Mesendoderm (in vitro differentiated cells): Measurements from ENCODE around the gene TRAPPC5.

Experiments used
- DNase-seq: peaks from one replicate; pipeline ENCODE4 v3.0.0; 2013
- H2AK5ac ChIP-seq: 2 replicates; pipeline ENCODE4 v1.6.1; 2013; ENCODE audit warnings: low read length, inconsistent platforms
- H2BK120ac ChIP-seq: 2 replicates; pipeline ENCODE4 v1.6.1; 2013; ENCODE audit warnings: low read depth, mild to moderate bottlenecking, low read length, moderate library complexity, mixed read lengths
- H2BK15ac ChIP-seq: replicated peaks from 2 replicates; pipeline ENCODE4 v1.6.1; 2013; ENCODE audit warnings: low read depth, mild to moderate bottlenecking, moderate library complexity
- H2BK5ac ChIP-seq: 2 replicates; pipeline ENCODE4 v1.6.1; 2013; ENCODE audit warnings: low read length, inconsistent platforms
- H3K18ac ChIP-seq: 2 replicates; pipeline ENCODE4 v1.6.1; 2013; ENCODE audit warnings: mild to moderate bottlenecking, low read length, mixed read lengths
- H3K23ac ChIP-seq: one replicate; pipeline ENCODE4 v1.6.1; 2013; ENCODE audit warnings: low read length
- H3K27ac ChIP-seq: 2 replicates; pipeline ENCODE4 v1.5.1; 2013; ENCODE audit warnings: low read depth, mild to moderate bottlenecking, inconsistent platforms, low read length, moderate library complexity
- H3K27me3 ChIP-seq: 2 replicates; pipeline ENCODE4 v1.6.1; 2013; ENCODE audit warnings: low read length, control low read depth, mild to moderate bottlenecking, inconsistent platforms; ENCODE audit not compliant: insufficient read depth, poor library complexity
- H3K36me3 ChIP-seq: 2 replicates; pipeline ENCODE4 v1.6.1; 2013; ENCODE audit warnings: low read length, inconsistent platforms; ENCODE audit not compliant: control insufficient read depth, insufficient read depth
- H3K4ac ChIP-seq: one replicate; pipeline ENCODE4 v1.6.1; 2013; ENCODE audit warnings: low read depth, mild to moderate bottlenecking, low read length, moderate library complexity
- H3K4me1 ChIP-seq: 2 replicates; pipeline ENCODE4 v1.6.1; 2013; ENCODE audit warnings: low read depth, low read length, inconsistent platforms; ENCODE audit not compliant: control insufficient read depth
- H3K4me2 ChIP-seq: 2 replicates; pipeline ENCODE4 v1.6.1; 2013; ENCODE audit warnings: low read length
- H3K4me3 ChIP-seq: 2 replicates; pipeline ENCODE4 v1.5.1; 2013; ENCODE audit warnings: mild to moderate bottlenecking, low read length
- H3K56ac ChIP-seq: one replicate; pipeline ENCODE4 v1.6.1; 2013; ENCODE audit warnings: low read length
- H3K79me1 ChIP-seq: 2 replicates; pipeline ENCODE4 v1.6.1; 2013; ENCODE audit warnings: low read length, inconsistent platforms
- H3K79me2 ChIP-seq: 2 replicates; pipeline ENCODE4 v1.6.1; 2013; ENCODE audit warnings: mild to moderate bottlenecking, low read length; ENCODE audit not compliant: control insufficient read depth, insufficient read depth
- H3K9ac ChIP-seq: 2 replicates; pipeline ENCODE4 v1.6.1; 2013; ENCODE audit warnings: low read length, inconsistent platforms
- H4K5ac ChIP-seq: one replicate; pipeline ENCODE4 v1.6.1; 2013; ENCODE audit warnings: low read length
- H4K8ac ChIP-seq: one replicate; pipeline ENCODE4 v1.6.1; 2013; ENCODE audit warnings: low read depth, mild to moderate bottlenecking, control low read depth, low read length, moderate library complexity
- WGBS: extraction: QIAGEN DNeasy Blood & Tissue Kit; methylation state at CpG from one replicate; pipeline ENCODE4 v1.1.7; 2013; ENCODE audit warnings: low lambda C conversion rate, missing lambda C conversion rate; ENCODE audit not compliant: insufficient coverage; ENCODE audit errors: extremely low coverage; 5-methylcytosine and 5-hydroxymethylcytosine counted together

The TRAPPC5 gene

DNA sequence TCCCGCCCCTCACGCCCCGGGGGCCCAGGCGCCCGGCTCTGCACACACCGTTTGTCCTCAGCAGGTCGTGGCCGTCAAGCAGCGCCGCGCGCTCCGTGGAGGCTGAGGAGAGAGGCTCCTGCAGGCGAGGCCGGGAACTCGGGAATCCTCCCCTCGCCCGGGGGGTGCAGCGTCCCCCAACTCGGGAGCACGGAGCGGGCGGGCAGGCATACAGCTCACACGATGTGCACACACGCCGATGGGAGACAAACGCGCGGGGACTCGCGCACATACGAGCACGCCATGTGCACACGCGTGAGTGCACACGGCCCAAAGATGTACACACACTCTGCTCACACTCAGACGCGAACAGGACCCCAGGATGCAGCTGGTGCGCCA lies 50.6 kb downstream of the TRAPPC5 start:
- no peaks in the 10 kb centered on the region for H3K36me3 ChIP-seq
- H3K4me3 ChIP-seq = no peak overlapping the region
- H3K4me2 ChIP-seq = no peak overlapping the region
- H3K4ac ChIP-seq = no peak overlapping the region
- H2BK120ac ChIP-seq = no peak overlapping the region
- no peak overlapping the region for H4K8ac ChIP-seq
- no CpG with 5 or more reads among the region's 39 CpGs for WGBS
- no peaks in the 10 kb centered on the region for H3K79me1 ChIP-seq
- no peak overlapping the region for H3K27ac ChIP-seq
- H2BK15ac ChIP-seq = no peak overlapping the region
- no peak overlapping the region for H3K9ac ChIP-seq
- H3K23ac ChIP-seq = no peak overlapping the region
- H3K18ac ChIP-seq = no peak overlapping the region
- no peak overlapping the region for H4K5ac ChIP-seq
- no peaks in the 10 kb centered on the region for H3K4me1 ChIP-seq
- no peak overlapping the region for H3K56ac ChIP-seq
- peaks cover 25% of the 10 kb centered on the region for H3K27me3 ChIP-seq
- no peaks in the 10 kb centered on the region for H3K79me2 ChIP-seq
- H2AK5ac ChIP-seq = no peak overlapping the region
- no peak overlapping the region for H2BK5ac ChIP-seq
- DNase-seq = no peak

DNA sequence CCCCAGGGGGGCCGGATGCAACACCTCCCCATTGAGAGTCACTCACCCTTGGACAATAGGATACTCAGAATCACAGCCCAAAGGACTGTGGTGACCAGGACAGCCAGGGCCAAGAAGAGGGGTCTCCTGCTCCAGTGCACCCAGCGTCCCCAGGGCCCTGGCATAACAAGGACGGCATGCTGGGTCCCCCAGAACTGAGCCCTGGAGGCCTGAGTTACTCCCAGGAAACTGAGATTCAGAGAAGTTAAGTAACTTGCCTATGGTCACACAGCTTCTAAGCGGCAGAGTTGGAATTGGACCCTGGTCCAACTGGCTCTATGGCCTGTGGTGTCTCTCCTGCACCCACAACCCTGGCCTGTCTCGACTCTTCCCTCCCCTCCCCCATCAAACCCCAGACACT lies 51.0 kb downstream of the TRAPPC5 start:
- Histone ChIP-seq H3K79me1 (no peaks in the 10 kb centered on the region), H2BK5ac (no peak overlapping the region), H3K9ac (no peak overlapping the region), H4K5ac (no peak overlapping the region), H3K36me3 (no peaks in the 10 kb centered on the region), H3K79me2 (no peaks in the 10 kb centered on the region), H3K27me3 (peaks cover 25% of the 10 kb centered on the region), H2AK5ac (no peak overlapping the region), H3K56ac (no peak overlapping the region), H2BK15ac (no peak overlapping the region), H2BK120ac (no peak overlapping the region), H4K8ac (no peak overlapping the region), H3K4me3 (no peak overlapping the region), H3K27ac (no peak overlapping the region), H3K4me2 (no peak overlapping the region), H3K23ac (no peak overlapping the region), H3K4me1 (no peaks in the 10 kb centered on the region), H3K4ac (no peak overlapping the region), H3K18ac (no peak overlapping the region)
- no CpG with 5 or more reads among the region's 5 CpGs for WGBS
- no peak for DNase-seq

GRCh38 chr19:7732045-7732444 lies 51.4 kb downstream of the TRAPPC5 start, which contains the start of gene CLEC4G:
Gene CLEC4G (minus strand): TSS chr19:7732110. CDS start chr19:7732102, 8 bp downstream.
- Histone ChIP-seq H3K27ac (no peak within 1 kb of the TSS), H3K9ac (no peak within 1 kb of the TSS), H3K4me1 (no peaks in the 10 kb centered on the region), H3K18ac (no peak within 1 kb of the TSS), H3K36me3 (no peaks in the 10 kb centered on the region), H3K79me1 (no peaks in the 10 kb centered on the region), H2BK120ac (no peak within 1 kb of the TSS), H2AK5ac (no peak within 1 kb of the TSS), H2BK5ac (no peak within 1 kb of the TSS), H3K4me3 (no peak within 1 kb of the TSS), H3K4me2 (no peak within 1 kb of the TSS), H3K79me2 (no peaks in the 10 kb centered on the region), H3K56ac (no peak within 1 kb of the TSS), H2BK15ac (no peak within 1 kb of the TSS), H4K8ac (no peak within 1 kb of the TSS), H3K4ac (no peak within 1 kb of the TSS), H3K23ac (no peak within 1 kb of the TSS), H3K27me3 (peaks cover 25% of the 10 kb centered on the region), H4K5ac (no peak within 1 kb of the TSS)
- no peak for DNase-seq
- no CpG with 5 or more reads among the region's 9 CpGs for WGBS

DNA sequence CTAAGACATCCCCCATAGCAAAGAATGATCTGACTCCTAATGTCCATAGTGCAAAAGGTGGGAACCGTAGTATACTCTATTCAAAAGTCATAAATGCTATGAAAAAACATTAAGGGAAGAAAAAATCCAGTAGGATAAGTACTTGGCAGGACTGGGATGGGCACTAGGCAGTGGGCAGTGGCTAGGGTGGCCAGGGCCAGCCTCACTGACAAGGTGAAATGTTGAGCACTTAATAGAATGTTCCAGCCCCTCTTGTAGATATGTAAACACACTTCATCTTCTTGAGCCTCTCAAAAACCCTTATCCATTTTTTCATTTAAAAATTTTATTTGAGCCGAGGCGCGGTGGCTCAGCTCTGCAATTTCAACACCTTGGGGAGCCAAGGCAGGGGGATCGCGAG lies 52.7 kb downstream of the TRAPPC5 start:
- H3K4me3 ChIP-seq = no peak overlapping the region

GRCh38 chr19:7734220-7735203 lies 53.9 kb downstream of the TRAPPC5 start:
- peaks cover 16% of the 10 kb centered on the region for H3K27me3 ChIP-seq

More for the DNA sequence above, 52.7 kb downstream of the TRAPPC5 start:
- Histone ChIP-seq H2BK120ac (no peak overlapping the region), H2BK15ac (no peak overlapping the region), H3K23ac (no peak overlapping the region), H3K36me3 (no peaks in the 10 kb centered on the region), H3K79me2 (no peaks in the 10 kb centered on the region), H3K79me1 (no peaks in the 10 kb centered on the region), H4K8ac (no peak overlapping the region), H2AK5ac (no peak overlapping the region), H3K56ac (no peak overlapping the region), H3K4me1 (no peaks in the 10 kb centered on the region), H3K4ac (no peak overlapping the region), H3K9ac (no peak overlapping the region), H3K4me2 (no peak overlapping the region), H2BK5ac (no peak overlapping the region), H3K27me3 (peaks cover 23% of the 10 kb centered on the region), H3K18ac (no peak overlapping the region), H4K5ac (no peak overlapping the region), H3K27ac (no peak overlapping the region)
- DNase-seq = no peak
- WGBS = no CpG with 5 or more reads among the region's 6 CpGs

More at GRCh38 chr19:7734220-7735203, 53.9 kb downstream of the TRAPPC5 start:
- Histone ChIP-seq H3K36me3 (no peaks in the 10 kb centered on the region), H3K79me1 (no peaks in the 10 kb centered on the region), H3K18ac (no peak overlapping the region), H3K23ac (no peak overlapping the region), H3K4me2 (no peak overlapping the region), H2BK120ac (no peak overlapping the region), H3K27ac (no peak overlapping the region), H3K4me1 (no peaks in the 10 kb centered on the region), H3K4me3 (no peak overlapping the region), H4K5ac (no peak overlapping the region), H3K56ac (no peak overlapping the region), H3K9ac (no peak overlapping the region), H4K8ac (no peak overlapping the region), H2BK15ac (no peak overlapping the region), H2AK5ac (no peak overlapping the region), H2BK5ac (no peak overlapping the region), H3K4ac (no peak overlapping the region), H3K79me2 (no peaks in the 10 kb centered on the region)
- no peak for DNase-seq
- WGBS = no CpG with 5 or more reads among the region's 12 CpGs
